Measurements from ENCODE around the gene ITCH.
"Not testable (repeated sequence)": the region's sequence is repeated elsewhere in the genome, so short reads cannot be mapped to it uniquely, and the experiment has no call there.

Gene ITCH

GRCh38 chr20:34382877-34383455 is 19.9 kb downstream of the ITCH start:
- DNase-seq: not testable (repeated sequence)

GRCh38 chr20:34385464-34385863 is 22.4 kb downstream of the ITCH start:
- no peak for DNase-seq

- no peak for DNase-seq
Measured at GRCh38 chr20:34388000-34388399, 24.9 kb downstream of the ITCH start.

- DNase-seq: no peak
Measured at GRCh38 chr20:34388678-34389077, 25.6 kb downstream of the ITCH start.

- DNase-seq: no peak
Measured at GRCh38 chr20:34389206-34389953, 26.3 kb downstream of the ITCH start.

GRCh38 chr20:34389954-34390555 is 27.0 kb downstream of the ITCH start:
- DNase-seq: no peak

- DNase-seq: no peak
Measured at GRCh38 chr20:34396408-34396807, 33.3 kb downstream of the ITCH start.

- no peak for DNase-seq
Measured at GRCh38 chr20:34397096-34397495, 34.0 kb downstream of the ITCH start.

- not testable (repeated sequence) for DNase-seq
Measured at GRCh38 chr20:34400776-34401175, 37.7 kb downstream of the ITCH start.

GRCh38 chr20:34401741-34402455 is 38.8 kb downstream of the ITCH start:
- DNase-seq: no peak

GRCh38 chr20:34402461-34402860 is 39.4 kb downstream of the ITCH start:
- no peak for DNase-seq

- DNase-seq: no peak
Measured at GRCh38 chr20:34403063-34403827, 40.2 kb downstream of the ITCH start.

- no peak for DNase-seq
Measured at GRCh38 chr20:34403908-34404307, 40.8 kb downstream of the ITCH start.

- no peak for DNase-seq
Measured at GRCh38 chr20:34404803-34405202, 41.7 kb downstream of the ITCH start.

GRCh38 chr20:34405247-34405651 is 42.2 kb downstream of the ITCH start:
- DNase-seq: not testable (repeated sequence)

- DNase-seq: not testable (repeated sequence)
Measured at GRCh38 chr20:34405942-34406341, 42.9 kb downstream of the ITCH start.

- DNase-seq: no peak
Measured at GRCh38 chr20:34407962-34408474, 44.9 kb downstream of the ITCH start.

- DNase-seq: no peak
Measured at GRCh38 chr20:34410336-34410735, 47.3 kb downstream of the ITCH start.

GRCh38 chr20:34412453-34412852 is 49.4 kb downstream of the ITCH start:
- no peak for DNase-seq

GRCh38 chr20:34414525-34414924 is 51.5 kb downstream of the ITCH start:
- not testable (repeated sequence) for DNase-seq

- DNase-seq: no peak
Measured at GRCh38 chr20:34415079-34415478, 52.0 kb downstream of the ITCH start.

GRCh38 chr20:34420146-34420545 is 57.1 kb downstream of the ITCH start:
- no peak for DNase-seq

GRCh38 chr20:34420975-34421374 is 57.9 kb downstream of the ITCH start:
- no peak for DNase-seq
